Measurements from ENCODE around the gene CORIN.

The CORIN gene

GRCh38 chr4:47831026-47831679, 6.7 kb downstream of the CORIN start:
- no peak for DNase-seq (ENCODE audit: low read depth)

- DNase-seq (ENCODE audit: low read depth) = no peak
These were observed 7.4 kb downstream of the CORIN start for GRCh38 chr4:47830265-47831025.

GRCh38 chr4:47829438-47829837, 8.4 kb downstream of the CORIN start:
- no peak for DNase-seq (ENCODE audit: low read depth)

GRCh38 chr4:47827343-47828047, 10.4 kb downstream of the CORIN start:
- no peak for DNase-seq (ENCODE audit: low read depth)

GRCh38 chr4:47824840-47825239, 13.0 kb downstream of the CORIN start:
- DNase-seq (ENCODE audit: low read depth) = no peak

DNA sequence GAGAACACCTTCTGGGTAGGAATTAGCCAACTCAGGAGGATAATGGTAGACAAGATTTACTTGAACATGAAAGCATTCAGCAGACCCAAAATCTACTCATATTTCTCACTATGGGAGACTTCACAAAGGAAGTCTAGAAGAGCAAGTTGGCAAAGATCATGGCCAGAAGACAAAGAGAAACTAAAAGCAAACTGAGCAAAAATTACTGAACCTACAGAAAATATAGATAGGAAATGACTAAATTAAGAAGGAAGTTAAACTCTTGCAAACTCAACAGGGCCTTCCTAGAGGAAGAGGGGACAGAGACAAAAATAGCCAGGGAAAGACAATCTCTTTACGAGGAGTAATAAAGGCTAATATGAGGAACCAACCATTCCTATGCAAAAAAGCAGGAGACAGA, 18.7 kb downstream of the CORIN start:
- no peak for DNase-seq (ENCODE audit: low read depth)

DNA sequence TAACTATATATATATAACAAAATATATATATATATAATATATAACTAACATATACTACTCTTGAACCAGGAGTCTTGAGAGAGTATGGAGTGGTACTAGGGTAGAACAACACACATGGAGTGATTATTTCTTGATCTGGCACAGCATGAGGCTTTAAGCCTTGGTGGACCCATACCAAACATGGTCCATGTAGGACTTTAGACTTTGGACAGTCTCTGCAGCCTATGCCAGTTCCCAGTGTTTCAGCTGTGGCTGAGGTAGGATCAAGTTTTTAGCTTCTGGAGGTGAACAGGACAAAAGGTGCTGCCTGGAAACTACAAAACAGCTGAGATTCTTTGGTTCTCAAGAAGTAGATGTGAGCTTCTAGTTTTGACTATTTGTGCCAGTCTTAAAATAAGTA, 20.6 kb downstream of the CORIN start:
- DNase-seq (ENCODE audit: low read depth) = no peak

DNA sequence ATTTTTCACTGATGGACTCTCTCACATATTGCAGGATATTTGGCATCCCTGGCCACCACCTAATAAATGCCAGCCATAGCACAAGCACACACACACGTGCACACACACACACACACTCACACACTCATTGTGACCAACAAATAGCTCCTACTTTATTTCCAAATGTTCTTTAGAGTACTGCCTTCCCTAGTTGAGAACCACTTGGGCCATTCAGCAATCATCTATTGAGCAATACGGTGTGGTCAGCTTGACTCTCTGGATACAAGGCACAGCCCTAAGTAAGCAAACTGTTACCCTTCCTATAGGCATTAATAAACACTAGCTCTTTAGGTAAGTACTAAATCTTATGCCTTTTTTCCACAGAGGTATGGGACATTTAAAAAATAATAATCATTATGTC, 21.1 kb downstream of the CORIN start:
- DNase-seq (ENCODE audit: low read depth) = no peak

DNA sequence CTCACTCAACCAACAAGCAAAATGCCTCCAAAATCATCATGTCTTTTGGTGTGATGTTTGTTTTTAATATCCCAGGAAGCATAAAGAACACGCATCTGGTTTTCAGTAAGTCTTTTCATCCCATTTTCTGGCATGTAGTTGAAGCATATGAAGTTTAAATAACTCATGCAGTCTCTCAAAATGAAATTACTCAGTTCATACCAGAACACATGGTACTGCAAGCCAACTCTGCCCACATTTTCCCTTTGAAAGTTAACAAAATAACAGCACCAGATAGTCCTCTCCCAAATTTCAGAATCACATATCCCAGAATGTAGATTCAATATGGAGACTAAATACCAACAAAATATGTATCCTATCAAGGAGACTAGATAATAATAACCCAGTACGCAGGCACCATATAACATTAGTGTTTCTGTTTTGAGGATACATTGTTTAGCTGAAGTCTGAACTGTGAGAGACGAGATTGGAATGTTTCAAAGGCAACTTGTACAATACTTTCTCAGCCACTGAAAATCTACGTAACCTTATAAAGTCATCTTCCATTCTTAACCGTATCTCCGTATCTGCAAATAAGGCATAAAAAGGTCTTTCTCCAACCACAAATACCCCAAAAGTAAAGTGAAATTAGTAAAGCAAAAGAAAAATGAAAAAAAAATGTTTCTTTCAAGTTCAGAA, 23.1 kb downstream of the CORIN start:
- no peak for DNase-seq (ENCODE audit: low read depth)

GRCh38 chr4:47809654-47810203, 28.1 kb downstream of the CORIN start:
- no peak for DNase-seq (ENCODE audit: low read depth)

DNA sequence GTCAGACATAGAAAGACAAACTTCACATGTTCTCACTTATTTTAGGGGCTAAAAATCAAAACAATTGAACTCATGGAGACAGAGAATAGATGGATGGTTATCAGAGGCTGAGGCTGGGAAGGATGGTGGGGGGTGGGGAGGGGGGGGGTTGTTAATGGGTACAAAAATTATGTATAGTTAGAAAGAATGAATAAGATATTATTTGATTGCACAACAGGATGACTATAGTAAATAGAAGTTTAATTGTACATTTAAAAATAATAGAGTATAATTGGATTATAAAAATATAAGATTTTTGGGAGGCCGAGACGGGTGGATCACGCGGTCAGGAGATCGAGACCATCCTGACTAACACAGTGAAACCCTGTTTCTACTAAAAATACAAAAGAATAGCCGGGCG, 33.3 kb downstream of the CORIN start:
- DNase-seq (ENCODE audit: low read depth) = no peak

DNA sequence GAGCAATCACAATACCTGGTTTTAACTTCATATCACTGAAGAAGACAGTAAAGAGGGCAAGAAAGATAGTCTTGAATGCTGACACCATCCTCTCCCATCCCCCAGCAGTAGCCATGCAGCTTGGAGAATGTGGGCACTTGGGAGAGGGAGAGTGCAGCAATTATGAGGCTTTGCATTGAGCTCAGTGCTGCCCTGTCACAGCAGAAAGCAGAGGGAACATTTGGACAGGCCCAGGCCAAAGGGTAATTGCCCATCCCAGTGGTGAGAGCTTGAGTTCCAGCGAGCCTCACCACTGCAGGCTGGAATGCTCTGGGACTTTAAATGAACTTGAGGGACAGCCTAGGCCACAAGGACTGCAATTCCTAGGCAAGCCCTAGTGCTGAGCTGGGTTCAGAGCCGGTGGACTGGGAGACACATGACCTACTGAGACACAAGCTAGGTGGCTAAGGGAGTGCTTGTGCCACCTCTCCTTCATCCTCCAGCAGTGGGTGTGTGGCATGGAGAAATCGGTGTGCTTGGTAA, 36.3 kb downstream of the CORIN start:
- DNase-seq (ENCODE audit: low read depth) = no peak

DNA sequence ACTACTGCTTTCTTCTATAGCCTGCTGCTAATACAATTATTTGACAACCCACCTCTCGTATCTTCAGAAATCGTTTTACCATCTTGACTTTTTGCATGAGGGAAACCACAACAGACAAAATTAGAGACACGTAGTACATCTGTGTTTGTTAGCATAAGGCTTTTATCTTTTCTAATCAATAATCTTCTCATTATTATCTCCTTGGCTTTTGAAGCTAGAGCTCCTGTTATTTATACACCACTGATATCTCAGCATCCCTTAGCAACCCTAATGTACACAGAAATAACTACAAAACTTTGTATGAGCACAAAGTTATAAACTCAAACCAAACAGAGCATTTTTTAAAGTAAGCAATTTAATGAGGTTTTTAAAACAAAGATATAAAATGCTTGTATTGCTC, 39.7 kb downstream of the CORIN start:
- DNase-seq (ENCODE audit: low read depth) = no peak

GRCh38 chr4:47791965-47792364, 45.9 kb downstream of the CORIN start:
- DNase-seq (ENCODE audit: low read depth) = no peak

GRCh38 chr4:47790105-47790504, 47.8 kb downstream of the CORIN start:
- no peak for DNase-seq (ENCODE audit: low read depth)

- DNase-seq (ENCODE audit: low read depth) = no peak
These were observed 49.7 kb downstream of the CORIN start for GRCh38 chr4:47788126-47788525.

DNA sequence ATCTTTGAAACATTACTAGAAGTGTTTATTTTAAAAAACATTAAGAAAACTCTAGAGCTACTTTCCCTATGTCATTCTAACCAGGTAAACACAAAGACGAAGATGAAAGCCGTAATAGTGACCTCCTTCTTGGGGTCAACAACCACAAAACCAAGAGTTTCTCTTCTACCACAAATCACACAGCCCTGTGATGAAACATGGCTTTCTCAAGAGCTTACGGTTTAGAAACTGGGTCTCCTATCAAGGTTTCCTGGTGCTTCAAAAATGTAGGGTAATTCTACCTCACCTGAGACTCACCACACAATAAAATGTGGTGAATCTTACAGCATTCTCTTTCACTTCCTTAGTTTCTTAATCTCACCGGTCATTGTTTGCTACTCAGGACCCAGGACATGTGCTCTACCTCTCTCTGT, 50.9 kb downstream of the CORIN start:
- DNase-seq (ENCODE audit: low read depth) = no peak

DNA sequence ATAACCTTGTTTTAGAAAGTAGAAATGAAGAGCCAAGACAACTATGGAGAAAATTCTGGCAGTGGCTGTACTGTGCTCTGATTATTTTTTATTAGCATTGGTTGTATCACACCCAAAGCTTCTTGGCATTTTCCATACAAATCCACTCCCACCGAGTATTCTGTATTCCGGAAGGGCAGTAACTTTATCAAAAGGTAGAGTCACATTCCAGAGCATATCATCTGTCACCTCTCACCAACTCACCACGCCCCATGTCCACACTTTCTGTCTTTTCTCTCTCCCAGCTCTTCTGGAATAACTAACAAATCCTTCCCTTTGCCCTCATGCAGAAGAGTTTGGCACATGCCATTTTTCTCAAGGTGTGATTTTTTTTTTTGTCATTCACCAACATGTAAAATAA, 52.7 kb downstream of the CORIN start:
- no peak for DNase-seq (ENCODE audit: low read depth)

DNA sequence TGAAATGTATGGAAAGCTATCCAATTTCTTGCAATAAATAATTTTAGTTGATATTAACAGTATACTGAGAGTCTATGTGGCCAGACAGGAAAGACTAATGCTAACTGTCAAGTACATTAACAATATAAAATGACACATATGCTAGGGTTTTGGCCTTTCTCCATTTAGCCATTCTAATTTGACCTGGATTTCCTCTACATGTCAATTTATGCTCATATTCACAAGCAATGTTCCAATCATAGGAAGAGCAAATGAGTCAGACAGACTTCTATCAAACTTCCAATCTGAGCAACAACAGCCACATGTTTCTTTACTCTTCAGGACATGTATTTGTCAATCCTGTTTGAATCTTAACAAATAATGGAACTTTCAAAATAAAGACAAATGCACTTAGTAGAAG, 53.6 kb downstream of the CORIN start:
- DNase-seq (ENCODE audit: low read depth) = no peak

DNA sequence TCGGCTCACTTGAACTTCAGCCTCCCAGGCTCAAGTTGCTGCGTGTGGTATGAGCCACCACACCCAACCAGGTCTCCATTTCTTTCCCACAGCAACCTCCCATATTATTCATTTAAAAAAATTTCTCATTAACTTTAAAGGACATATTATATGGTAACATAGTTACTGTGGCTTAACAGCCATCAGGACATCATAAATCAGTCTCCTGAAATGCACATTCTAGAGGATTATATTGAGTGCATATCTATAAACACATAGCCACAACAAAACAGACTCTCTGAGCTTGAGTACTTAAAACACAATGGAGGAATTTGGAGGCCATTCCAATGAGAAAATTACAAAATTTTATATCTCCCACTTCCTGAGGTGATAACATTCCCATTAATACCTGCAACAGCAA, 61.5 kb downstream of the CORIN start:
- DNase-seq (ENCODE audit: low read depth) = no peak

GRCh38 chr4:47774079-47774478, 63.8 kb downstream of the CORIN start:
- no peak for DNase-seq (ENCODE audit: low read depth)

DNA sequence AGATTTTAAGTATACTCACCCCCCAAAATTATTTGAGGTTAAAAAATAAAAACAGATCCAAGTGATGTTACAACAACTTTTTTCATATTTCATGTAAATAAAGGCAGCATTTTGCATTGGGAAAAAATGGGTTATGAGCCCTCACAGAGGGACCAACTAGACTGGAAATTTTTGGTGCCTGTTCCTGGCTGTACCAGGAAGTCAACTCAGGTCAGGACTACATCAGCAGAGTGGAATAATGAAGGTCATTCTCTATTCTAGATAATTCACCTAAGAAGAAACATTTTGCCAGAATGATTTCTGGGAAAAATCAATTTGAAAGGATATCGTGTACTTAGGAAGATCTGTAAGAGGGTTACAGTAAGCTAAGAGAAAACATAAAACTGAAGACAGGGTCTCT, 66.8 kb downstream of the CORIN start:
- DNase-seq (ENCODE audit: low read depth) = no peak
